Activated T-cell treated with anti-CD3 and anti-CD28 coated beads, Interleukin-2, amount 50 U/mL, for 24 hours (primary cell): ENCODE results near the gene SPATA16.

Source experiments
- DNase-seq: peaks from one replicate; pipeline ENCODE4 v3.0.0-alpha.2; 2020
- H3K27ac Mint-ChIP-seq: 2 replicates; pipeline ENCODE4 v1.8.0; 2020; ENCODE audit warnings: mild to moderate bottlenecking, mixed read lengths
- H3K27me3 Mint-ChIP-seq: 2 replicates; pipeline ENCODE4 v1.8.0; 2020; ENCODE audit warnings: mixed read lengths
- H3K36me3 Mint-ChIP-seq: 2 replicates; pipeline ENCODE4 v1.8.0; 2020; ENCODE audit warnings: low read depth, mixed read lengths
- H3K4me1 Mint-ChIP-seq: 2 replicates; pipeline ENCODE4 v1.8.0; 2020; ENCODE audit warnings: low read depth, mixed read lengths
- H3K4me3 Mint-ChIP-seq: 2 replicates; pipeline ENCODE4 v1.8.0; 2020; ENCODE audit warnings: mild to moderate bottlenecking, moderate library complexity, mixed read lengths
- H3K9me3 Mint-ChIP-seq: 2 replicates; pipeline ENCODE4 v1.8.0; 2020; ENCODE audit warnings: mixed read lengths

Gene SPATA16

DNA sequence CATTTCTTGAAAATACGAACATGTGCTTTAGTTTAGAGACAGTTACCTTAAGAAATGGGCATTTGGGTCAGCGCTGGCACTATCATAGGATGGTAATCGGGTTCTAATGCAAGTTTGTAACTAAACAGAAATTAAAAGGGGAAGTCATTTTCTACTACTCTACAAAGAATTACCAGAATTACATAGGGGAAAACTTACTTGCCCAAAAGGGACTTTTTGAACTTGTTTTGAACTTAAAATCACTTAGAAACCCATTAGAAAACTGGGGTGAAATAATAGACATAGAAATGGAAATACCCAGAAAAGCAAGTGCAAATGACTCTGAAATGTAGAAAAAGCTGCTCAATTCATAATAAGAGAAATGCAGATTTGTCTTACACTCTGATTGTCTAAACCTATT lies 44.9 kb downstream of the SPATA16 start:
- no peaks in the 10 kb centered on the region for H3K36me3 Mint-ChIP-seq
- no peak for DNase-seq
- no peaks in the 10 kb centered on the region for H3K9me3 Mint-ChIP-seq

DNA sequence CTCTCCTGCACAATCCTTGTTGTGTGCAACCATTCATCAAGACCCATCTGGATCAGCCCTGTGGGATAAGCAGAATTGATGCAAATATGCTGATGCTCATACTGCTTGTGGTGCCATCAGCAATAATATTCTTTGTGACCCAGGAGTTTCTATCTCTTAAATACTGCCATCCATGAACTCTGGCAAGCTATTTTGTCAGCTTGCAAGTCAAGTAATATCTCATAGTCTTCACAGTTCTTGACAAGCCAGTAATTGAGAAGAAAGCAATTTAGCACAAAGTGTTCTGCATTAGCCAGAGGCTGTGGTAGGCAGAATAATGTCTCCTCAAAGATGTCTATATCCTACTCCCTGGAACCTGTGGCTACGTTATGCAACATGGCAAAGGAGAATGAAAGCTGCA lies 49.0 kb downstream of the SPATA16 start:
- Mint-ChIP-seq H3K9me3 (no peaks in the 10 kb centered on the region), H3K27me3 (no peaks in the 10 kb centered on the region), H3K36me3 (no peaks in the 10 kb centered on the region), H3K4me1 (no peaks in the 10 kb centered on the region), H3K27ac (no peak overlapping the region), H3K4me3 (no peak overlapping the region)
- no peak for DNase-seq

More for the DNA sequence above, 44.9 kb downstream of the SPATA16 start:
- Mint-ChIP-seq H3K27me3 (no peaks in the 10 kb centered on the region), H3K4me3 (no peak overlapping the region), H3K27ac (no peak overlapping the region), H3K4me1 (no peaks in the 10 kb centered on the region)

DNA sequence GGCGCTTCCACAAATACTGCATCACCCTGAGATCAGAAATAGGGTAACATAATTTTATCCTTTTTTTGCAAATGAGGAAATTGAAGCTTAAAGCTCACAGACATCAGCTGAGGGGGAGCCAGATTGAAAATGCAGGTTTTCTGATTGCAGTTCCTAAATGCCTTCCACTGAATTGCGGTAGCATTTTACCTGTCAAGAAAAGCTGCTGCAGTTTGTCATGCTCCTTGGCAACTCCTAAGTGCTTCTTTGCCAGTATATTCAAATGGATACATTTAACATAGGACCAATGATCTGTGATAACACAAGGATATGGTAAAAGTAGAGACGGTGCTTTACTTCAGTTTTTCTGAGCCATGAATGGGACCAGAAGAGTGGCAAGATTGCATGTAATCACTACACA lies 50.5 kb downstream of the SPATA16 start:
- Mint-ChIP-seq H3K4me3 (no peak overlapping the region), H3K4me1 (no peaks in the 10 kb centered on the region), H3K36me3 (no peaks in the 10 kb centered on the region), H3K27ac (no peak overlapping the region), H3K27me3 (no peaks in the 10 kb centered on the region), H3K9me3 (no peaks in the 10 kb centered on the region)
- no peak for DNase-seq

DNA sequence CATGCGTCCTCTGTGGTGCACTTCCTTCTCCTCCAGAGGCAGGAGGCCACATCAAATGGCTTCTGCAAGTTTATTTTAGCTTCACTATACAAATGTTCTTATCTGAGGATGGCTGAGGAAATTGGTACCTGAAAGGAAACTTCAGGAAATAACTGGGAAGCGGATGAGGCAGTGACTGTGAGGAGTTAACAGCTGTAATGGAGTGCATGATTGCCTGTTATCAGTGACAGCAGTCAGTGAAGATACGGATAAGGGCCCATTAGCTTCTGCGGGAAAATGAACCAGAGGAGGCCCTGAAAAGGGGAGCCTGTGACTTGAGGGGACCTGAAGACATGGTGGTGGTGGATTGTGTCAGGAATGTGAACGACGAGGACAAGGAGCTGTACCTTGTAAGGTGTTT lies 51.8 kb downstream of the SPATA16 start:
- Mint-ChIP-seq H3K36me3 (no peaks in the 10 kb centered on the region), H3K4me1 (no peaks in the 10 kb centered on the region), H3K9me3 (no peaks in the 10 kb centered on the region), H3K4me3 (no peak overlapping the region), H3K27ac (no peak overlapping the region), H3K27me3 (no peaks in the 10 kb centered on the region)
- DNase-seq = no peak

DNA sequence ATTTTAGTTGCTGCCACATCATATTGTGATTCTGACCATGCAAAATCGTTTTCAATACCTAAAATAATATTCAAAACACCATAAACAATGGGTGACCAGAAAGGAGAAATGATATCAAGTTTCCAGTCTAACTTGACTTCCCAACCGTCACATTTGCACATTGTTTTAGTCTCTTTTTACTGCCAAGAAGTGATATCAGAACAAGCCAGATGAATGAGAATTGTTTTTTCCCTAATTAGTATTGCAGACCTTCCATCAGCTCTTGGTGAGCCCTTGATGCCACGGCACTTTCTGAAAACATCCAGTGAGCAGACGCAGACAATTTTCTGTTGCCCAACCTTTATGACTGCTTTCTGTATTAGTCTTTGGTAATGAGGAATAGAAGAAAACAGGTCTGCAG lies 62.5 kb downstream of the SPATA16 start:
- no peaks in the 10 kb centered on the region for H3K27me3 Mint-ChIP-seq
- no peak overlapping the region for H3K4me3 Mint-ChIP-seq
- DNase-seq = no peak
- H3K4me1 Mint-ChIP-seq = no peaks in the 10 kb centered on the region
- H3K36me3 Mint-ChIP-seq = no peaks in the 10 kb centered on the region
- H3K27ac Mint-ChIP-seq = no peak overlapping the region
- H3K9me3 Mint-ChIP-seq = peaks cover 5% of the 10 kb centered on the region

DNA sequence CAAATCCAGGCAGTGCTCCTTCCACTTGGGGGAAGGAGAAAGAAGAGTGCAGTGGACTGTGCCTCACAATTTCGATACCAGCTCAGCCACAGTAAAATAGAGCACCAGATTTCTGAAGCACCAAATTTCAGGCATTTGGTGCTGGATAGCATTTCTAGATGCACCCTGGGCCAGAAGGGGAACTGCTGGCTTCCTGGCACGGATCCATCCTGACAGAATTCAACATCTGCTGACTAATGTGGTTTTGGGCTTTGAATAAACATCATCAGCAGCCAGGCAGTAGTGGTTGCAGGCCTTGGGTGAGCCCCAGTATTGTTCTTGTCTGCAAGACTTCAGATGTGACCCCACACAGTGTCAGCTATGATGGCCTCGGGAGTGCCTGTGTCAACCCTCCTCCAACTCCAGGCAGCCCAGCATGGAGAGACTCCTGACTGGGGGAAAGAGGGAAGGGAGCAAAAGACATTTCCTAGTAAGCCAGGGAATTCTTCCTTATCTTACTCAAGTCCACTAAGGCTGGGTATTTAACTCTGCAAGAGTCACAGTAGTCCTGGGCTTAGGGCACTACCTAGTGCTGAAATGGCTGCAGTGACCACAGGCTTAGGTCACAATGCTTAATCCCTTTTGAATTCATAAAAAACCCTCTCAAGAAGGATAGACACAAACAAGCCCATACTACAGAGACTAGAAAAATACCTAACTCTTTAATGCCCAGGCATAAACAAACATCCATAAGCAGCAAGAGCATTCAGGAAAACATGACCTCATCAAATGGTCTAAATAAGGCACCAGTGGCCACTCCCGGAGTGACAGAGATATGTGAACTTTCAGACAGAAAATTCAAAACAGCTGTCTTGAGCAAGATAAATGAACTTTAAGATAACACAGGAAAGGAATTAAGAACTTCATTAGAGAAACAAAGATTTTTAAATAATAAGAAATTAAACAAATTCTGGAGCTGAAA lies 74.7 kb downstream of the SPATA16 start:
- H3K4me3 Mint-ChIP-seq = no peak overlapping the region
- no peaks in the 10 kb centered on the region for H3K27me3 Mint-ChIP-seq
- DNase-seq = no peak

DNA sequence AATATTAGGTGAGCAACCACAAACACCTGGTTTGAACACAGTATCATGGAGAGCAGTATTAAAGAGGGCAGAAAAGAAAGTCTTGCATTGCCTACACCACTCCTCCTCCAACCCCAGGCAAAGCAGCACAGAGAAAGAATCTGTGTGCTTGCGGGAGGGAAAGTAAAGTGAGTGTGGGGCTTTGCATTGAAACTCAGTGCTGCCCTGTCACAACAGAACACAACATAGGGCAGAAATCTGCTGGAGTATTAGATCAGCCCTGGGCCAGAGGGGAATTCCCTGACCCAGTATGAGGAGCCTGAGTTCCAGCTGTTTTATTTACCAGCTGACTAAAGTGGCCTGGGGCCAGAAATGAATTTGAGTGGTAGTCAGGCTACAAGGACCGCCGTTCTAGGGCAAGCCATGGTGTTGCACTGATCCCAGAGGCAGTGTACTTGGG lies 75.5 kb downstream of the SPATA16 start:
- Mint-ChIP-seq H3K27ac (no peak overlapping the region), H3K4me3 (no peak overlapping the region)
- no peak for DNase-seq

More for the DNA sequence above, 74.7 kb downstream of the SPATA16 start:
- no peak overlapping the region for H3K27ac Mint-ChIP-seq
- H3K4me1 Mint-ChIP-seq = no peaks in the 10 kb centered on the region
- no peaks in the 10 kb centered on the region for H3K36me3 Mint-ChIP-seq
- H3K9me3 Mint-ChIP-seq = peaks cover 10% of the 10 kb centered on the region

DNA sequence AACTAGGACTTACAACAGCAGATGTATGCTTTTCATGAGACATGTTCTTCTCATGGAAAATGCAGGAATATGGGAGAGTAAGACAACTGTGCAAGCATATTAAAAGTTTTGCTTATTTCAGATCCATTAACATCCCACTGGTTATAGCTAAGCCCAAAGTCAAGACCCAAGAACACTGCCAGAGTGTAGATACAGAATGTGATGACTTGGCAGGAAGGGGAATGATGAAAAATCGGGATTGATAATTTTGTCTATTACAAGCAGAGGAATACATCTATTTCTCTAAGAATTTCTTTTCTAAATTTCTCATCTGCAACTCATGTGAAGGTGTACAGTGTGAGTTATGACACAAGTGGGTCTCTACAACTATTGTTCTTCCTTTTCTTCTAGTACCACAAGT lies 76.4 kb downstream of the SPATA16 start:
- H3K27me3 Mint-ChIP-seq = no peaks in the 10 kb centered on the region
- DNase-seq = no peak
- no peaks in the 10 kb centered on the region for H3K36me3 Mint-ChIP-seq
- H3K9me3 Mint-ChIP-seq = peaks cover 8% of the 10 kb centered on the region
- no peak overlapping the region for H3K4me3 Mint-ChIP-seq
- no peak overlapping the region for H3K27ac Mint-ChIP-seq
- H3K4me1 Mint-ChIP-seq = no peaks in the 10 kb centered on the region

More for the DNA sequence above, 75.5 kb downstream of the SPATA16 start:
- Mint-ChIP-seq H3K36me3 (no peaks in the 10 kb centered on the region), H3K27me3 (no peaks in the 10 kb centered on the region), H3K9me3 (peaks cover 8% of the 10 kb centered on the region), H3K4me1 (no peaks in the 10 kb centered on the region)

DNA sequence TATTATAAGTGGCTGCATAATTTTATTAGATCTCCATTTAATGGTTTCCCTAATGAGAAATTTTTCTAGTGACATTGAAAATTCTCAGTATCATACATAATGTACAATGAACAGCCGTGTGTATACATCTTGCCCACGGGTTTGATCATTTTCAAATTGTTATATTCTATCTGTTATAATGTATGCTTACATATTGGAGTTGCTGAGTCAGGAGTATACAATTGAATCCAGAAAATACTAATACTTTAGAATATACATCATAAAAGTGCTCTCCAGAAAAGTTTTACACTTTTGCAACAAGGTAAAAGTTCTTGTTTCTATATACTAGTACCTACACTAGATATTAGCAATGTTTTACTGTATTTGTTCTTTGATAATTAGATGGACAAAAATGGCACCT lies 82.8 kb downstream of the SPATA16 start:
- Mint-ChIP-seq H3K27ac (no peak overlapping the region), H3K4me1 (no peaks in the 10 kb centered on the region), H3K27me3 (no peaks in the 10 kb centered on the region), H3K9me3 (no peaks in the 10 kb centered on the region), H3K4me3 (no peak overlapping the region), H3K36me3 (no peaks in the 10 kb centered on the region)
- no peak for DNase-seq

DNA sequence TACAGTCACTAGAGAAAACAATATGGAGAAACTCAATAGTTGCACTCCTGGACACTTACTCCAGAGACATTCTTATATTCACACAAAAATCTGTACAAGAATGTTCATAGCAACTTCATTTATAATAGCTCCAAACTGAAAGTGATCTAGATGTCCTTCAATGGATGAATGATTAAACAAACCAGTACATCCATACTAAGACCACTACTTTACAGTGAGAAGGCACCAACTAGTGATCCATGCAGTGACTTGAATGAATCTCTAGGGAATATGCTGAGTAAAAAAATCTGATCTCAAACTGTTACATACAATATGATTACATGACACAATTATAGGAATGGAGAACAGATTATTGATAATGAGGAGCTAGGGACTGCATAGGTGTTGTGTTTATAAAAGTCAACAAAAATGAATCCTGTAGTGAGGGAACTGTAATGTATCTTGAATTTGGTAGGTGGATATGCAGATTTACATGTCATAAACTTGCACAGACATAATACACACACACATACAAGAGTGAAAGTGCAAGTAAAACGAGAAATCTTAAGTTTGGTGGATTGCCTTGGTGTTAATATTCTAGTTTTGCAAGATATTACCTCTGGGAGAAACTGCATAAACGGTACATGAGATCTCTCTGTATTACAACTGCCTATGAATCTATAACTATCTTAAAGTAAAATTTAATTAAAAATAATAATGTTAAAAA lies 85.7 kb downstream of the SPATA16 start:
- Mint-ChIP-seq H3K9me3 (no peaks in the 10 kb centered on the region), H3K27ac (no peak overlapping the region), H3K36me3 (no peaks in the 10 kb centered on the region), H3K4me1 (no peaks in the 10 kb centered on the region), H3K27me3 (no peaks in the 10 kb centered on the region), H3K4me3 (no peak overlapping the region)
- DNase-seq = no peak

DNA sequence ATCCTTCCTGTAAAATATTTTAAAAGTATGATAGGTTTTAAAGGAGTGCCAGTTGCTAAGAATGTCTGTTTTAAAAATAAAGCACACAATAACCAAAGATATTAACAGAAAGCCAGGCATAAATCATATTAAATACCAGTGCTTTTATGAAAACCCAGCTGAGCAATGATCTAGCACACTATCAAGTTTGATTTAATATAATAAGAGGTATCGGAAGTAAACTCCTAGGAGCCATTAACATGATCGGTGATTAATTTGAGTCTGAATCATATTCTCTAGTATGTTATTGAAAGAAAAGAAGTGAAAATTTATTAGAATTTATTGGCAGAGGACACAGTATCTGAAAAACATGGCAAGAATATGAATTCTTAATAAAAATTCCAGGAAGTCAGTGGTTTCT lies 91.7 kb downstream of the SPATA16 start:
- Mint-ChIP-seq H3K27ac (no peak overlapping the region), H3K27me3 (no peaks in the 10 kb centered on the region), H3K36me3 (no peaks in the 10 kb centered on the region), H3K4me3 (no peak overlapping the region), H3K9me3 (no peaks in the 10 kb centered on the region), H3K4me1 (no peaks in the 10 kb centered on the region)
- DNase-seq = no peak

DNA sequence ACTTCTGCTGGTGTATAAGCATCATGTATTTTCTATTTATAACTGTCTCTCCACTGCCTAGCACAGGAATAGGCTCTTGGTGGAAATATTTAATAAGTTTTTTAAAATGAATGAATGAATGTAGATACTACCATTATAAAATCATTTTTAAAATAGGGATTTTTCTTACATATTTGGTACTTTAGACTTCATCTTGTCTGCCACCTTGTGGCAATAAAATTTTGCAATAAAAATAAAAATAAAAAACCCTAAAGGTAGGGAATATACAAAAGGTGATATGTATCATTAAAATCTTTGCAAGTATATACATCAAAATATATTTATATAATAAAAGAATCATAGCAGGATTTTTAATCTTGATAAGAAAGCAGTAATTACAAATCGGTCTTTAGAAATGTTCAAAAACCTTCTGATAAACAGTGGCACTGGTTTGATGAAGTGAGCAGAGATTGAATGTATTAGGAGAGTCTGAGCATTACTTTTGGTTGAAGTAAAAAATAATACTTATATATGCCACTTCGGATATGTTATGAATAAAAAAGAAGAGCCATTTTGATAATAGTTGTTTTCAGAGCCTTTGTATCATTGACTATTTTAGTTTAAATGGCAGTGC lies 95.2 kb downstream of the SPATA16 start:
- H3K4me1 Mint-ChIP-seq = no peaks in the 10 kb centered on the region
- no peak overlapping the region for H3K27ac Mint-ChIP-seq
- no peak overlapping the region for H3K4me3 Mint-ChIP-seq
- no peak for DNase-seq
- H3K9me3 Mint-ChIP-seq = no peaks in the 10 kb centered on the region
- H3K27me3 Mint-ChIP-seq = no peaks in the 10 kb centered on the region
- no peaks in the 10 kb centered on the region for H3K36me3 Mint-ChIP-seq

DNA sequence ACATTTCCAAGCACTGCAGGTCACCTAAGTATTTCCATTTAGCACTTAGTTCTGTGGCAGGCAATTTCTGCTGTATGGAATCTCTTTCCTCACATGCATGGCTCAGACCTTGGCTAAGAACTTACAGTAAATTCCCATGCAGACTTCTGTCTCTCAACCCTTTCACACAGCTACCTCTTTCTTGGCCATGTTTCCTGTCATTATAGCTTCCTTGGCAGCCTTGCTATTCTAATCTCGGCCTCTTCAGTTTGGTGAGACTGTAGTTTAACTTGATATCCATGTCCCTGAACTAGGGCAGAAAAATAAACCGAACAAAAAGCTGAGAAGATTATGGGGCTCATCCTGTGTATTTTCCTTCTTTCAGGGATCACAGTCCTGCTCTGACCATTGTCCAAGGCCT lies 96.0 kb downstream of the SPATA16 start:
- no peaks in the 10 kb centered on the region for H3K9me3 Mint-ChIP-seq
- no peaks in the 10 kb centered on the region for H3K4me1 Mint-ChIP-seq
- H3K27me3 Mint-ChIP-seq = no peaks in the 10 kb centered on the region
- no peak overlapping the region for H3K27ac Mint-ChIP-seq
- no peak overlapping the region for H3K4me3 Mint-ChIP-seq
- H3K36me3 Mint-ChIP-seq = no peaks in the 10 kb centered on the region
- DNase-seq = no peak

DNA sequence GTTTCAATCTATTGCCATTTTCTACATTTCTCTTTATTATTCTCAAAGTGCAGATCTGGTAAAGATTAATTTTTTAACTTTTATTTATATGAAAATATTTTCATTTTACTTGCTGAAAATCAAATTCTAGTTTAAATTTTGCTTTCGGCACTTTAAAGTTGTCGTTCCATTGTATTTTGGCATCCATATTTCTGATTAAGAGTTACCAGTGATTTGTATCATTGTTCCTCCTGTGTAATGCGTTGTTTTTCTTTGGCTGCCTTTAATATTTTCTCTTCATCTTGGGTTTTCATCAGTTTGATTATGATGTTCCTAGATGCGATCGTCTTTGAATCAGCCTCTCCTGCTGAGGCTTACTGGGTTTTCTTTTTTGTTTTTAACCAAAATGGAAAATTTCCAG lies 97.3 kb downstream of the SPATA16 start:
- no peak overlapping the region for H3K4me3 Mint-ChIP-seq
- H3K27me3 Mint-ChIP-seq = no peaks in the 10 kb centered on the region
- DNase-seq = no peak
- no peaks in the 10 kb centered on the region for H3K36me3 Mint-ChIP-seq
- no peak overlapping the region for H3K27ac Mint-ChIP-seq
- no peaks in the 10 kb centered on the region for H3K9me3 Mint-ChIP-seq
- no peaks in the 10 kb centered on the region for H3K4me1 Mint-ChIP-seq

DNA sequence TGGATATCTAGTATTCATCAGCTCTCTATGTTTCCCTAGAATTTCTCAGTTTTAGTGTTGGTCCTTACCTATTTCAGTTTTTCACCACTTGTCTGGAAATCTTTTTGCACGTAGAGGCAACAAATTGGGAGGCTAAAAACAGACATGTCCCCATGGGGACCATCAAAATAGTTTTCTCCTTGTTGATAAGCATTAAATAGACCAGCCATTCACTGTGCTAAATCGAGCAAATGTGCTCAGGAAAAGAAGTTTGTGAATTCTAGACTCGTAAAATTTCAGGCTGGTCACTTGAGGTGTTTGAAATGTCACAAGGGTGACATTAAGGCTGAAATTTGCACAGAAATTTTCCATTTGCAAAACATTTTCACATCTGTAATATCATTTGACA lies 102.6 kb downstream of the SPATA16 start:
- H3K36me3 Mint-ChIP-seq = no peaks in the 10 kb centered on the region
- no peak for DNase-seq
- H3K4me3 Mint-ChIP-seq = no peak overlapping the region
- H3K27ac Mint-ChIP-seq = no peak overlapping the region
- H3K9me3 Mint-ChIP-seq = no peaks in the 10 kb centered on the region
- no peaks in the 10 kb centered on the region for H3K4me1 Mint-ChIP-seq
- no peaks in the 10 kb centered on the region for H3K27me3 Mint-ChIP-seq
